H9 (cell line): Measurements from ENCODE around the gene EIF3D. TPM values are rescaled to one million over a fixed set of nuclear protein-coding genes. Genes with fewer than 3 reads are reported as not detected.

Source experiments
- DNase-seq: peaks from one replicate; pipeline ENCODE4 v3.0.0-alpha.2; 2017
- H2AFZ ChIP-seq: one replicate; pipeline ENCODE4 v1.6.1; 2013; ENCODE audit warnings: mild to moderate bottlenecking, low read length, control low read depth, moderate library complexity
- H2AK5ac ChIP-seq: 2 replicates; pipeline ENCODE4 v1.6.1; 2013; ENCODE audit warnings: low read length, control low read depth, mixed read lengths; ENCODE audit not compliant: insufficient read length
- H2BK120ac ChIP-seq: one replicate; pipeline ENCODE4 v1.6.1; 2013; ENCODE audit warnings: low read depth, mild to moderate bottlenecking, low read length, control low read depth, inconsistent platforms; ENCODE audit not compliant: poor library complexity, severe bottlenecking
- H2BK12ac ChIP-seq: 2 replicates; pipeline ENCODE4 v1.6.1; 2013; ENCODE audit warnings: low read length, control low read depth, mixed read lengths, low read depth; ENCODE audit not compliant: insufficient read length
- H2BK15ac ChIP-seq: 2 replicates; pipeline ENCODE4 v1.6.1; 2013; ENCODE audit warnings: low read depth, low read length, control low read depth
- H2BK20ac ChIP-seq: one replicate; pipeline ENCODE4 v1.6.1; 2013; ENCODE audit warnings: low read depth, mild to moderate bottlenecking, low read length, control low read depth, inconsistent platforms; ENCODE audit not compliant: poor library complexity, severe bottlenecking
- H2BK5ac ChIP-seq: 2 replicates; pipeline ENCODE4 v1.6.1; 2013; ENCODE audit warnings: low read length, control low read depth, mixed read lengths; ENCODE audit not compliant: insufficient read length
- H3K14ac ChIP-seq: 2 replicates; pipeline ENCODE4 v1.6.1; 2013; ENCODE audit warnings: low read length, control low read depth; ENCODE audit not compliant: insufficient read depth
- H3K18ac ChIP-seq: 2 replicates; pipeline ENCODE4 v1.6.1; 2013; ENCODE audit warnings: low read depth, mild to moderate bottlenecking, mixed read lengths, low read length, control low read depth; ENCODE audit not compliant: insufficient read length
- H3K23ac ChIP-seq: 2 replicates; pipeline ENCODE4 v1.6.1; 2013; ENCODE audit warnings: low read length, control low read depth, mixed read lengths, low read depth; ENCODE audit not compliant: insufficient read length
- H3K23me2 ChIP-seq: 2 replicates; pipeline ENCODE4 v1.6.1; 2013; ENCODE audit warnings: low read depth, mild to moderate bottlenecking, mixed read lengths, low read length, control low read depth; ENCODE audit not compliant: insufficient read length, poor library complexity, severe bottlenecking
- H3K27ac ChIP-seq: 2 replicates; pipeline ENCODE4 v1.5.1; 2013; ENCODE audit warnings: low read length, control low read depth, mixed read lengths, low read depth; ENCODE audit not compliant: insufficient read length
- H3K27me3 ChIP-seq: 2 replicates; pipeline ENCODE4 v1.6.1; 2013; ENCODE audit warnings: low read length, control low read depth, inconsistent platforms; ENCODE audit not compliant: insufficient read depth
- H3K4ac ChIP-seq: 2 replicates; pipeline ENCODE4 v1.6.1; 2013; ENCODE audit warnings: low read depth, mild to moderate bottlenecking, control low read depth, inconsistent platforms, low read length, moderate library complexity
- H3K4me1 ChIP-seq: 2 replicates; pipeline ENCODE4 v1.6.1; 2013; ENCODE audit warnings: low read length, control low read depth, inconsistent platforms; ENCODE audit not compliant: insufficient read depth
- H3K4me2 ChIP-seq: 2 replicates; pipeline ENCODE4 v1.6.1; 2013; ENCODE audit warnings: low read length, control low read depth, mixed read lengths; ENCODE audit not compliant: insufficient read length, insufficient read depth
- H3K56ac ChIP-seq: 2 replicates; pipeline ENCODE4 v1.6.1; 2013; ENCODE audit warnings: low read depth, mild to moderate bottlenecking, mixed read lengths, low read length, control low read depth; ENCODE audit not compliant: insufficient read length
- H3K79me1 ChIP-seq: 2 replicates; pipeline ENCODE4 v1.6.1; 2013; ENCODE audit warnings: low read depth, mild to moderate bottlenecking, moderate library complexity, low read length, control low read depth, inconsistent platforms; ENCODE audit not compliant: insufficient read depth, poor library complexity, severe bottlenecking
- H3K79me2 ChIP-seq: 2 replicates; pipeline ENCODE4 v1.6.1; 2013; ENCODE audit warnings: low read length, control low read depth, inconsistent platforms; ENCODE audit not compliant: insufficient read depth
- H3K9ac ChIP-seq: 2 replicates; pipeline ENCODE4 v1.6.1; 2013; ENCODE audit warnings: low read length, control low read depth, mixed read lengths; ENCODE audit not compliant: insufficient read length; ENCODE audit errors: extremely low read depth
- H3K9me3 ChIP-seq: one replicate; pipeline ENCODE4 v1.6.1; 2013; ENCODE audit warnings: low read depth, low read length, inconsistent platforms; ENCODE audit not compliant: control insufficient read depth
- H3T11ph ChIP-seq: one replicate; pipeline ENCODE4 v1.6.1; 2013; ENCODE audit warnings: mild to moderate bottlenecking, low read length, control low read depth, inconsistent platforms
- H4K20me1 ChIP-seq: one replicate; pipeline ENCODE4 v1.6.1; 2013; ENCODE audit not compliant: control insufficient read depth, insufficient read length, insufficient read depth
- H4K5ac ChIP-seq: 2 replicates; pipeline ENCODE4 v1.6.1; 2013; ENCODE audit warnings: low read depth, mild to moderate bottlenecking, mixed read lengths, low read length, control low read depth; ENCODE audit not compliant: insufficient read length
- H4K8ac ChIP-seq: replicated peaks from 2 replicates; pipeline ENCODE4 v1.6.1; 2013; ENCODE audit warnings: low read length, control low read depth, mixed read lengths, low read depth; ENCODE audit not compliant: insufficient read length
- H4K91ac ChIP-seq: 2 replicates; pipeline ENCODE4 v1.6.1; 2013; ENCODE audit warnings: low read depth, mild to moderate bottlenecking, moderate library complexity, mixed read lengths, low read length, control low read depth; ENCODE audit not compliant: insufficient read length
- H3K27ac Mint-ChIP-seq, 3 experiments: 2 replicates in 2 of 3; 3 replicates in 1 of 3; pipeline ENCODE4 v1.8.0; 2020 to 2021; ENCODE audit warnings: mixed read lengths in 3 of 3, mild to moderate bottlenecking in 1 of 3, moderate library complexity in 1 of 3
- H3K27me3 Mint-ChIP-seq: 2 replicates; pipeline ENCODE4 v1.8.0; 2021; ENCODE audit warnings: low read depth, mild to moderate bottlenecking, moderate library complexity, mixed read lengths
- H3K36me3 Mint-ChIP-seq, 3 experiments: 2 replicates in 2 of 3; 3 replicates in 1 of 3; pipeline ENCODE4 v1.8.0; 2020 to 2021; ENCODE audit warnings: low read depth in 3 of 3, mixed read lengths in 3 of 3; ENCODE audit not compliant: insufficient read depth in 1 of 3
- H3K4me1 Mint-ChIP-seq, 2 experiments: 2 replicates each; pipeline ENCODE4 v1.8.0; 2020; ENCODE audit warnings: mixed read lengths in 2 of 2
- H3K4me3 Mint-ChIP-seq, 2 experiments: 2 replicates in 1 of 2; 3 replicates in 1 of 2; pipeline ENCODE4 v1.8.0; 2020 to 2021; ENCODE audit warnings: mild to moderate bottlenecking in 2 of 2, mixed read lengths in 2 of 2, moderate library complexity in 1 of 2
- H3K9me3 Mint-ChIP-seq, 2 experiments: 2 replicates in 1 of 2; 3 replicates in 1 of 2; pipeline ENCODE4 v1.8.0; 2020; ENCODE audit warnings: mild to moderate bottlenecking in 2 of 2, mixed read lengths in 2 of 2, moderate library complexity in 1 of 2
- CTCF ChIP-seq: fragments of 200-600 bp; sonication (generic); conservative IDR thresholded peaks from 3 replicates; pipeline ENCODE4 v1.8.0; 2021; ENCODE audit warnings: antibody characterized with exemption, mild to moderate bottlenecking
- WGBS: extraction: QIAGEN DNeasy Blood & Tissue Kit; methylation state at CpG from one replicate; pipeline ENCODE4 v1.1.7; 2013; ENCODE audit warnings: missing lambda C conversion rate, low lambda C conversion rate, mixed read lengths; ENCODE audit not compliant: insufficient read length; ENCODE audit errors: extremely low coverage; 5-methylcytosine and 5-hydroxymethylcytosine counted together
- total RNA-seq: library from RNA; stranded (reverse); gene quantifications from 2 replicates; pipeline ENCODE4 v1.2.1, GENCODE V29; 2021

Gene EIF3D
- total RNA-seq, 1 experiment from 2014 or later = 198 TPM

GRCh38 chr22:36564422-36565158, 35.6 kb upstream of the EIF3D start:
- no peaks in the 10 kb centered on the region for H3K79me2 ChIP-seq
- no peak overlapping the region for H3K9ac ChIP-seq
- TF ChIP-seq CTCF = no peak
- H3K9me3 Mint-ChIP-seq = no peaks in the 10 kb centered on the region
- H3T11ph ChIP-seq = no peak overlapping the region
- H3K4me1 Mint-ChIP-seq = peaks cover 21 to 37% of the 10 kb centered on the region in 2 experiments
- no peaks in the 10 kb centered on the region for H3K79me1 ChIP-seq
- H3K4ac ChIP-seq = no peak overlapping the region
- H4K8ac ChIP-seq = no peak overlapping the region
- no peaks in the 10 kb centered on the region for H3K9me3 ChIP-seq
- H4K20me1 ChIP-seq = no peaks in the 10 kb centered on the region
- peaks cover 12% of the 10 kb centered on the region for H3K27me3 Mint-ChIP-seq
- H3K4me1 ChIP-seq = peaks cover 12% of the 10 kb centered on the region; the same call in 1 of the 2 replicates
- H2AK5ac ChIP-seq = no peak overlapping the region
- no peaks in the 10 kb centered on the region for H3K36me3 Mint-ChIP-seq
- no CpG with 5 or more reads among the region's 48 CpGs for WGBS
- H3K27ac Mint-ChIP-seq = no peak overlapping the region
- no peak overlapping the region for H2BK5ac ChIP-seq
- no peak overlapping the region for H2BK120ac ChIP-seq
- H3K18ac ChIP-seq = no peak overlapping the region
- H4K5ac ChIP-seq = no peak overlapping the region
- no peaks in the 10 kb centered on the region for H3K27me3 ChIP-seq
- no peak overlapping the region for H2AFZ ChIP-seq
- H4K91ac ChIP-seq = no peak overlapping the region
- H3K4me2 ChIP-seq = no peak overlapping the region
- no peak overlapping the region for H2BK20ac ChIP-seq
- H3K56ac ChIP-seq = no peak overlapping the region
- H3K14ac ChIP-seq = no peak overlapping the region
- H3K23me2 ChIP-seq = no peaks in the 10 kb centered on the region
- DNase-seq = no peak
- H3K4me3 Mint-ChIP-seq = no peak overlapping the region
- no peak overlapping the region for H3K27ac ChIP-seq
- no peak overlapping the region for H2BK12ac ChIP-seq
- H2BK15ac ChIP-seq = no peak overlapping the region
- no peak overlapping the region for H3K23ac ChIP-seq
